ENCODE results near the gene CA10. TPM values are rescaled to one million over a fixed set of nuclear protein-coding genes. Genes with fewer than 3 reads are reported as not detected.

Gene CA10
- total RNA-seq, 1 donor from 2014 or later: 2.2 TPM

DNA sequence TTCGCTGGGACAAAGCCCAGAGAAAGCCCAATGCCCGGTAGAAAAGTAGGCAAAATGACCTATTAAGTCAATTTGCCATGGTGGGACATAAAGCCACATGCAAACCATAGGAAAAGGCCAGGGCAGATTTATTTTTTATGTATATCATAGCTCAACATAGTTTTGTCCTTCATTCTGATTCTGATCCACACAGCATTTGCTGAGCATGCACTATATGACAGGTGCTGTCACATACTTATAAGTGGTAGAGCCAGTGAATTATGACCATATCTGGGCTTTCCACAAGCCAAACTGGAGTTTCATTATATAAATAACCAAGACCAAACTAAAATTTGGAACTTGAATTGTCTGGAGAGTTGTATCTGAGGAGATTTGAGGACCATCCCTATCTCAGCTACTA lies 74.3 kb downstream of the CA10 start:
- H3K27ac Mint-ChIP-seq: no peak overlapping the region
- no peaks in the 10 kb centered on the region for H3K4me1 Mint-ChIP-seq (ENCODE audit: unreplicated experiment)
- no peaks in the 10 kb centered on the region for H3K36me3 Mint-ChIP-seq
- no peak for TF ChIP-seq CTCF (conservative IDR thresholded peaks at IDR 0.05)
- peaks cover 6% of the 10 kb centered on the region for H3K27me3 Mint-ChIP-seq
- peaks cover 4% of the 10 kb centered on the region for H3K9me3 Mint-ChIP-seq
- no peak for DNase-seq (ENCODE audit: extremely low spot score, unreplicated experiment)
- H3K4me3 Mint-ChIP-seq: no peak overlapping the region

DNA sequence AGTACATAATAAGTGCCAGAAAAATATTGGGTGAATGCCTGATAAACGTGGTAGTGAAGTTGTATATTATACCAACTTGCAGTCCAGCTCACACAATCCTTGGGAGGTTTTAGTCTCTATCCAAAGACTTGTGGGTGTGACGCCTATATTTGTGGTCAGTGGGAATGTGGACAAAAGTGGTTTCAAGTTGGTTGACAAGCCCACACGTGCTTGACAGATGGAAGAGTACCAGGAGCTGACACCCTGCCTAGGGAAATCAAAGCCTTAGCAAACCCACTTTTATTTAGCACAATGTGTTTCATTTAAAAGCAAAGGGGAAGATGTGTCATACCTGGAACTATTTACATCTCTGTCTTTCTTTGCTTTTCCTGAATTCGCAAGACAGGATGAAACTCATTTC lies 79.0 kb downstream of the CA10 start:
- no peaks in the 10 kb centered on the region for H3K36me3 Mint-ChIP-seq
- no peak overlapping the region for H3K27ac Mint-ChIP-seq
- DNase-seq (ENCODE audit: extremely low spot score, unreplicated experiment): no peak
- TF ChIP-seq CTCF (conservative IDR thresholded peaks at IDR 0.05): no peak
- H3K4me1 Mint-ChIP-seq (ENCODE audit: unreplicated experiment): no peaks in the 10 kb centered on the region
- H3K9me3 Mint-ChIP-seq: peaks cover 4% of the 10 kb centered on the region
- no peak overlapping the region for H3K4me3 Mint-ChIP-seq
- peaks cover 9% of the 10 kb centered on the region for H3K27me3 Mint-ChIP-seq

DNA sequence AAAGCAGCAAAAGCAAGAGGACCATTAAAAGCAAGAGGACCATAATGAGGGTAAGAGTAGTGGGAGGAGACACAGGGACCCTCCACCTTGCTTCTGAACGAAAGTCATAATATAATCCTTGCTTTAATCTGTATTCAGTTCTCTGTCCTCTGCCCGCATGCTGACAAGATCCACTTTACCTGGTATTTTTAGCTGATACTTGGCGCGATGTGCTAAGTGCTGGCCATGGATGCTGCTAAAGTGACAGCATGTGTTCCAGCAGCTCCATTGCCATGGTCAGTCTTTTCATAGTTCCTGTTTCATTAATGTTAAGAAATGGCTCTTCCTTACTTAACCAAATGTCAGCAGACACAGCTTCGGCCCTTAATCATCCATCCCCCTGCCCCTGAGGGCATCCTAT lies 86.8 kb downstream of the CA10 start:
- DNase-seq (ENCODE audit: extremely low spot score, unreplicated experiment): no peak
- no peak for TF ChIP-seq CTCF (conservative IDR thresholded peaks at IDR 0.05)
- H3K9me3 Mint-ChIP-seq: peaks cover 3% of the 10 kb centered on the region
- H3K4me3 Mint-ChIP-seq: no peak overlapping the region
- H3K4me1 Mint-ChIP-seq (ENCODE audit: unreplicated experiment): no peaks in the 10 kb centered on the region
- no peaks in the 10 kb centered on the region for H3K36me3 Mint-ChIP-seq
- H3K27me3 Mint-ChIP-seq: peaks cover 16% of the 10 kb centered on the region
- H3K27ac Mint-ChIP-seq: no peak overlapping the region

GRCh38 chr17:52064791-52065211 lies 93.7 kb downstream of the CA10 start:
- DNase-seq (ENCODE audit: extremely low spot score, unreplicated experiment): no peak
- no peak overlapping the region for H3K27ac Mint-ChIP-seq
- H3K4me1 Mint-ChIP-seq (ENCODE audit: unreplicated experiment): no peaks in the 10 kb centered on the region
- TF ChIP-seq CTCF (conservative IDR thresholded peaks at IDR 0.05): no peak
- H3K36me3 Mint-ChIP-seq: no peaks in the 10 kb centered on the region
- H3K4me3 Mint-ChIP-seq: no peak overlapping the region
- peaks cover 7% of the 10 kb centered on the region for H3K9me3 Mint-ChIP-seq
- H3K27me3 Mint-ChIP-seq: no peaks in the 10 kb centered on the region

GRCh38 chr17:52049496-52049895 lies 109.0 kb downstream of the CA10 start:
- Mint-ChIP-seq H3K27me3 (peaks cover 4% of the 10 kb centered on the region), H3K27ac (no peak overlapping the region), H3K36me3 (no peaks in the 10 kb centered on the region), H3K4me1 (ENCODE audit: unreplicated experiment) (peaks cover 9% of the 10 kb centered on the region), H3K9me3 (no peaks in the 10 kb centered on the region), H3K4me3 (no peak overlapping the region)
- no peak for TF ChIP-seq CTCF (conservative IDR thresholded peaks at IDR 0.05)
- DNase-seq (ENCODE audit: extremely low spot score, unreplicated experiment): no peak

DNA sequence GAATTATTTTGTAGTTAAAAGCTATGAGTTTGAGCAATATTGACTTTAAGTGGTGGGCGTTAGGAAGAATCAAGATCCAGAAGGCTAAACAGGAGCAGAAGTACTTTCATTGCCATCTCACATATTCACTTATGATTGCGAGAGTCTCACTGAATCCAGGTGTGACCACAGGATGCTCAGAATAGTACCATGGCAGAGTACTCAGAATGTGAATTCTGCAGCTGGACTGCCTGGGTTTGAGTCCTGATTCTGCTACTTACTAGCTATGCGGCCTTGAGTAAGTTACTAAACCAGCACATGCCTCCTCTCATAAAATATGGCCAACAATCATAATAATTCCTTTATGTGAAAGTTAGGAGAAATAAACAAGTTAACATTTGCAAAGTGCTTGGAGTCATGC lies 109.5 kb downstream of the CA10 start:
- Mint-ChIP-seq H3K4me1 (ENCODE audit: unreplicated experiment) (peaks cover 9% of the 10 kb centered on the region), H3K4me3 (no peak overlapping the region), H3K9me3 (no peaks in the 10 kb centered on the region), H3K27me3 (peaks cover 4% of the 10 kb centered on the region), H3K27ac (no peak overlapping the region), H3K36me3 (no peaks in the 10 kb centered on the region)
- no peak for TF ChIP-seq CTCF (conservative IDR thresholded peaks at IDR 0.05)
- no peak for DNase-seq (ENCODE audit: extremely low spot score, unreplicated experiment)

Data from type B pancreatic cell (in vitro differentiated cells).